ENCODE results near the gene SRP54.
A peak's percentile ranks its signal among the peaks of the same experiment; 100 is the strongest.
"Not testable (repeated sequence)": the region's sequence is repeated elsewhere in the genome, so short reads cannot be mapped to it uniquely, and the experiment has no call there.

Gene SRP54

DNA sequence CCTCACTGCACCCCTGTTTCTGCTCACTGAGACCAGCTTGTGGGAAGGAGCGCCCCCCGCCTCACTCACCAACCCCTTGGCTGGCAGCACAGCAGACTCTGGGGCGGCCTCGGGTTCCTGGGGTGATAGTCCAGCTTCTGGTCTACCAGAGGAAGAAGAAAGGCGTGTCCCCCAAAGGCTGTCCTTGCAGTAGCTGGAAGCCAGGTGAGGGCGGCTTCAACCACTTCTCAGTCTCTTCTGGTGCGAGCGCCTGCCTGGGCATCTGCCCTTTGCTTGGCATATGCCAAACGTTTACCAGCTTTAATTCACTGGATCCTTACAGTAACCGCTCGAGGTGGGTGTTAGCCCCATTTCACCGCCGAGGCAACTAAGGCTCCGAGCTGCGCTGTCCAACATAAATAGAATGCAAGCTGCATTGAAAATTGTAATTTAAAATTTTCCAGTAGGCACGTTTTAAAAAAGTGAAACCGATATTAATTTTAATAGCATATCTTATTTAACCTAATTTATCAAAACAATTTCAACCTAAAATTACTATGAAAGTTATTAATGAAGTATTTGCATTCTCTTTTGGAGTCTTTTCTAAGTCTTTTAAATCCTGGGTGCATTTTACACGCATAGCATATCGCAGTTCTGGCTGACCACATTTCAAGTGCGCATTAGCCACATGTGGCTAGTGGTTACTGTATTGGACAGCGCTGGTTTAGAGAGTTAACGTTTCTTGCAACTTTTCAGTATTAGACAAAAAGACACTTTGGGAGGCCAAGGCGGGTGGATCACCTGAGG lies 64.2 kb downstream of the SRP54 start:
- ATAC-seq, result peak; percentile 19
- no peak for DNase-seq

DNA sequence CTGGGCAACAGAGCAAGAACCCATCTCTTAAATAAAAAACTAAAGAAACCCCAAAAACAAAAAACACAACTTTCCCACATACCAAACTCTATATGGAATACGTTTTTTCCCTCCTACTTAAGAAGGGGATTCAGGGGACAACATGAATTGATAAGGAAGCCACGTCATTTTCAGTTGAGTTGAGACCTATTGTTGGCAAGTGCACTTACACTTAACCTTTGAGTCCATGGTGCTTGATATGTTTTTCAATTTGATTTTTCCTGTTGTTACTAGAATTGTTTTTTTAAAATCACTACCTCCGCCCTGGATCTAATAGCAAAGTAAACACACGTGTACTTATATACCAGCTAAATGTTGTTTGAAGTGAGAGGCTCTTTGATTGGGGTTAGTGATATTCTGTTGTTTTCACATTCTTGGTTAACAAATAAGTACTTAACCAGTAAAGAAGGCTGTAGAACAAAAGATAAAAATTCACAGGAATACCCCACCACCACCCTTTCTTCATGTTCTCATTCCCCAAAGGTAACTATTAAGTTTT lies 65.3 kb downstream of the SRP54 start:
- DNase-seq, result no peak
- ATAC-seq, result no peak

DNA sequence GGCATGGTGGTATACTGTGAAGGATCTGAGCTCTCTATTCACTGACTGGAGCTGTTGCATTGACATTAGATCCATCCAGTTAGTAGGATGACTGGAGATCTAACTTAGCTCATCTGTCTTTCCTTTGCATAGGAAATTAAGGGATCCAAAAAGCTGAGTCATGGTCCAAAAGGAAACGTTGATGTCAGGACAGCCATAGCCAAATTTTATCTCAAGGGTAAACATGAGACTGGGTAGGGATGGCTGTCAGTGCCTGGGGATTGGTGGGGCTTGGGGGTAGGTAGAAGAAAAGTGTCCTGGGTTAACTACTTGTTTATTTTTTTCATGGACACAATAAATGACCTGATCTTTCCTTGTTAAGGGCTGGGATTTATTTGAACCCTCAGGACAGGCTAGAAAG lies 67.9 kb downstream of the SRP54 start:
- ATAC-seq, result no peak
- DNase-seq, result no peak

DNA sequence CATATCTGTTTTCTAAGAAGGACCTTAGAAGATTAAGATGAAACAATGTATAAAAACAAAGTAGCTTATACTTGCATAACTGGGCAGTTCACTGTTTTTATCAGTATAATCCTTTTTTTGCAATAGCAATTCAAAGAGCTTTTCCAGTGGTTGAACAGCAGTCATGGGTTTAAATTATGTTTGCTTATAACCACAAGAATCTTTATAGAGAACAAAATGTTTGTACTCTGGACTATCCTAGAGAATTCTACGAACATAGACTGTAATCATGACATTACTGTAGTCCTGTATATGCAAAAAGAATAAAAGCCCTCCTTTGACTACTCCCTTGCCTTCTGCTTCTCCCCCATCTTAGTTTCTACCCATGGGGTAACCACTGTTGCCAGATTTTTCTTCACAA lies 69.0 kb downstream of the SRP54 start:
- DNase-seq, result no peak
- ATAC-seq, result no peak

DNA sequence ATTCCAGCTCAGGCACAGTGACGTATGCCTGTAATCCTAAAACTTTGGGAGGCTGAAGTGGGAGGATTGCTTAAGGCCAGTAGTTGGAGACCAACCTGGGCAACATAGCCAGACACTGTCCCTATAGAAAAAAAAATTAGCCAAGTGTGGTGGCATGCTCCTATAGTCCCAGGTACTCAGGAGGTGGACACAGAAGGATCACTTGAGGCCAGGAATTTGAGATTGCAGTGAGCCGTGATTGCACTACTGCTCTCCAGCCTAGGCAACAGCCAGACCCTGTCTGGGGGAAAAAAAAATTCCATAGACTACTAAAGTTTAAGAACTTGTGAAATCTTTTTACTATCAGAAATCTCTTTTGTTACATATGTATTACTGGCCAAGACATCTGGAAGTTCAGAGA lies 69.8 kb downstream of the SRP54 start:
- ATAC-seq (no peak), DNase-seq (no peak)

DNA sequence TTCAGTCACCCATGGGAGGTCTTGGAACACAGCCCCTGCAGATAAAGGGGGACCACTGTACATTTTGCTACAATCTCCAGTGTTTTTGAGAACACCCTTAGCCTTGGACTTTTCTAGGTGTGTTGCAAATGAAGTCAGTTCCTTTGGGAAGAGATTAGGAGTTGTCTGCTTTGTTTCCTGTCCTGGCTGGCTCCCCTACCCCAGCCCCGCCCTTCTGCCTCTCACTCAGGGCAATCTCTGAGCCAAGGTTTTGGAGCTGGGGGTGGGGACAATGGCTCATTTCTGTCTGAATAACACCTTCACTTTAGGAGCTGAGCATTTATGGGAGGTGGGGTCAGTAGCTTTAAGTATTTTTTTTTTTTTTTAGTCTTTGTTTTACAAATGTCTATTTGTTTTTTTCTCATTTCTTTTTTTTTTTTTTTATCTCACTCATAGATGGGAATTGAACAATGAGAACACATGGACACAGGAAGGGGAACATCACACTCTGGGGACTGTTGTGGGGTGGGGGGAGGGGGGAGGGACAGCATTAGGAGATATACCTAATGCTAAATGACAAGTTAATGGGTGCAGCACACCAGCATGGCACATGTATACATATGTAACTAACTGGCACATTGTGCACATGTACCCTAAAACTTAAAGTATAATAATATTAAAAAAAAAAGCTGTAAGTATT lies 78.5 kb downstream of the SRP54 start:
- DNase-seq, result not testable (repeated sequence)

DNA sequence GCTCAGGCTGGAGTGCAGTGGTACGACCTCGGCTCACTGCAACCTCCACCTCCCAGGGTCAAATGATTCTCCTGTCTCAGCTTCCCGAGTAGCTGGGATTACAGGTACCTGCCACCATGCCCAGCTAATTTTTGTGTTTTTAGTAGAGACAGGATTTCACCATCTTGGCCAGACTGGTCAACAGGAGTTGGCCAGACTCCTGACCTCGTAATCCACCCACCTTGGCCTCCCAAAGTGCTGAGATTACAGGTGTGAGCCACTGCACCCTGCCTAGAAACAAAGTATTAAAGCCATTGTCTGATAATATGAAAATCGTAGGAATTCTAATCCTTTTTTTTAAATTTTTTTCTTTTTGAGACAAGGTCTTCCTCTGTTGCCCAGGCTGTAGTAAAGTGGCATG lies 82.9 kb downstream of the SRP54 start:
- not testable (repeated sequence) for ATAC-seq, DNase-seq

More for the DNA sequence above, 78.5 kb downstream of the SRP54 start:
- ATAC-seq, result not testable (repeated sequence)

DNA sequence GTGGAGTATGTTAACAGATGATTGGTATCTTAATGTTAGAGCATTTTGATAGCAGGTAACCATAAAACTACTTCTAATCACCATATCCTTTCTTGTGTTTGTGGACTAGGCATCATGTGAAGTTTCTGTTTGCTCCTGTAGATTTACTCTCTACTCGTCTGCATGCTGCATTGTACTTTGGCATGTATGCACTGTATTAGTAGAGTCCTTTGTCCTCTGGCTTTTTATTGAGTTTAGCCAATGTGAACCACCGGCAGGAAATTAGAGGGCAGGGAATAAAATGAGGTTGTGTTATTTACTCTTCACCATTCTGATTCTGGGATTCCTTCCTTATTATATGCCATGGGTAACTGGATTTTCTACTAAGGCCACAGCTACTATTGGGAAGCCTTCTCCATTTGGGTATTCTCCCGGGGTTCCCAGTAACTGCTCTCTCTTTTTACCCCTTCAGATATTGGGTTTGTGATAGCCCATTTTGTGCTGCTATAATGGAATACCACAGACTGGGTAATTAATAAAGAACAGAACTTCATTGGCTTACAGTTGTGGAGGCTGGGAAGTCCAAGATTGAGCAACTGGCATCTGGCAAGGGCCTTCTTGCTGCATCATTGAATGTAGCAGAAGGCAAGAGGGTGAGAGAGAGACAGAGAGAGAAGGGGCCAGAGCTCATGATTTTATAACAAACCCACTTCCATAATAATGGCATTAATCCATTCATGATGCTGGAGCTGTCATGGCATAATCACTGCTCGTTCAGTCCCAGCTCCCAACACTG lies 85.6 kb downstream of the SRP54 start:
- ATAC-seq (no peak), DNase-seq (no peak)

DNA sequence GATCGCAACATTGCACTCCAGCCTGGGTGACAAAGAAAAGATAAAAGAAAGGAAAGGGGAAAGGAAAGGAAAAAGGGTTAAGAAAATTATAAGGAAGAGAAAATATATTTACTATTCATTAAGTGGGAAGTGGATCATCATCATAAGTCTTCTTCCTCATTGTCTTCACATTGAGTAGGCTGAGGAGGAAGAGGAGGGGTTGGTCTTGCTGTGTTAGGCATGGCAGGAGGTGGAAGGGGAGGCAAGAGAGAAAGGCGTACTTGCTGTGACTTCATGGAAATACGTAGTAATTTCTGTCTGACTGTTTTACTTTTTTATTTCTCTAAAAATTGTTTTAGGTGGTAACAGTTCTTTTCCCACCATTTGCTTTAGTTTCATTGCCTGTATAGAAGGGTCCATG lies 89.4 kb downstream of the SRP54 start:
- ATAC-seq, result no peak

DNA sequence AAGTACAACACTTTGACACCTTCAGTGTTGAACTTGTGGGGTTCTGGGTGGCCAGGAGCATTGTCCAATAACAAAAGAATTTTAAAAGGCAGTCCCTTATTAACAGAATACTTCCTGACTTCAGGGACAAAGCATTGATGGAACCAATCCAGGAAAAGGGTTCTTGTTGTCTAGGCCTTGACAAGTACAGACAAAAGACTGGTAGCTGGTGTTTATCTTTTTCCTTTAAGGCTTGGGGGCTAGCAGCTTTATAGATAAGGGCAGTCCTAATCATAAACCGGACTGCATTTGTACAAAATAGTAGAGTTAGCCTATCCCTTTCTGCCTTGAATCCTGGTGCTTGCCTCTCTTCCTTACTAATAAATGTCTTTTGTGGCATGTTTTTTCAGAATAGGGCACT lies 90.7 kb downstream of the SRP54 start:
- DNase-seq, result no peak
- ATAC-seq, result no peak

More for the DNA sequence above, 89.4 kb downstream of the SRP54 start:
- DNase-seq, result no peak

DNA sequence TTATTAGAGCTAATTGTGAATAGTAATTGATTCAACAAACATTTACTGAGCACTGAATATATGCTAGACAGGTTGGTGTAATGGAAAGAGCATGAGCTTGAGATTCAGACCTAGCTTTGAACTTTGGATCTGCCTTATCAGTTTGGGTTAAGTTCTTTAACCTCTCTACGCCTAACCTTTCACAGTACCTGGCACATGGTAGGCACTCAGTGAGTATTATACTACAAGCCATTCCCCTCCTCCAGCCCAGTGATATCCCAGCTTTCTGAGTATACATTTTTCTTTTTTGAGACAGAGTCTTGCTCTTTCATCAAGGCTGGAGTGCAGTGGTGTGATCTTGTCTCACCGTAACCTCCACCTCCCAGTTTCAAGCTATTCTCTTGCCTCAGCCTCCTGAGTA lies 95.3 kb downstream of the SRP54 start:
- ATAC-seq, result no peak
- no peak for DNase-seq

All from stimulated activated naive CD8-positive, alpha-beta T cell treated with anti-CD3 and anti-CD28 coated beads, Interleukin-15, Interleukin-2, amounts not matched to agents 100 U/mL and 50 U/mL, for 24 hours (primary cell).